GM21737 (cell line): ENCODE data around the gene AADACL3.
"Not testable (repeated sequence)": the region's sequence is repeated elsewhere in the genome, so short reads cannot be mapped to it uniquely, and the experiment has no call there.

Experiments
- ATAC-seq: cut with Tn5 transposase; IDR thresholded peaks from one replicate; pipeline ENCODE4 v1.9.1; 2021; ENCODE audit warnings: mild to moderate bottlenecking, moderate library complexity; ENCODE audit not compliant: unreplicated experiment

Gene AADACL3

DNA sequence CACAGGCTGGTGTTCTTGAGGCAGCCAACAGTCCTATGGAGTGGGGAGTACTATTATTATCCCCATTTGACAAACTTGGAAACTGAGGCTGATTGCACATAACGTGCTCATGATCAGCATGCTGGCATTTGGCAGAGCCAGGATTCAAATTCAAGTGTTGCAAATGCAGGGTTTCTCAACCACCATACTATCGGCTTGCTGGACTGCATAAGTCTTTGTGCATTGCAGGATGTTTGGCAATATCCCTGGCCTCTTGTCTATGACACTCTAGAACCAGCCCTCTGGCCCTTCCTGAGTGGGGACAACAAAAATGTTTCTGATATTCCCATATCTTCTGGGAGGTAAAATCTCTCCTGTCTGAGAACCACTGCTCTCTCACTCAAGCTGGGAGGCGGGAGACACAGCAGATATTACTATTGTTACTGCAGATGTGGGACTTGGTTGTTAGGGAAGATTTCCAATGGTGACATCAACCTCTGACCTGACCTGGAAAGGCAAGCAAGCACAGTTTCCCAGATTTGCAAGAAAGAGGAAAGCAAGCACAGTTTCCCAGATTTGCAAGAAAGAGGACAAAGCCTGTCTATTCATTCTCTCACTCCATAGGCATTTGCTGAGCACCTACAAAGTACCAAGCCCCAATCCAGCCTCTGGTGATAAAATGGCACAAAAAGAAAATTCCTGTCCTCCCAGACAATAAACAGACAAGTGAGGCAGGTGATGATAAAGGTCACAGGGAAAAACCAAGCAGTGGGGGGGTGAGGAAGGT, 1.0 kb upstream of the AADACL3 start:
- no peak for ATAC-seq

DNA sequence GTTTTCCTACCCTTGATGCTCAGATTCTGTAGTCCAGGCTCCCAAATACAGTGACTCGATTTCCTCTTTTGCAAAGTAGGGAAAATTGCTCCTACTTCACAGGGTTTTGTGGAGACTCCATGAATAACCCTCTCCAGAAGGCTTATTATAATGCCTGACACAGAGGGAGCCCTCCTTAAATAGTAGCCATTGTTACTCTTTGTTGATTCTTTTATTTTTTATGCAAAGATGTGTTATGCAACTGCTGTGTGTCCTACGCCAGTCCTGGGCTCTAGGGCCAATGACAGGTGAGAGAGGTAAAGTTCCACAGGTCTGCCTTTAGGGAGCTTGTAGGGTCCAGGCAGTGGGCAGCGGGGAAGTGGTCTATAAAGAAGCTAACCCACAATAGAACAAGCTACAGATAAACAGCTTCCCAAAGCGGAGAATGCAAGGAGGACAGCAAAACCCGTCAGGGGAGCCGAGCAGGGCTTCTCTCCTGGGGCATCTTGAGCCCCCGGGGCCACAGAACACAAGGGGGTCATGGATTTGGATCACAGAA, 1.5 kb downstream of the AADACL3 start:
- no peak for ATAC-seq

DNA sequence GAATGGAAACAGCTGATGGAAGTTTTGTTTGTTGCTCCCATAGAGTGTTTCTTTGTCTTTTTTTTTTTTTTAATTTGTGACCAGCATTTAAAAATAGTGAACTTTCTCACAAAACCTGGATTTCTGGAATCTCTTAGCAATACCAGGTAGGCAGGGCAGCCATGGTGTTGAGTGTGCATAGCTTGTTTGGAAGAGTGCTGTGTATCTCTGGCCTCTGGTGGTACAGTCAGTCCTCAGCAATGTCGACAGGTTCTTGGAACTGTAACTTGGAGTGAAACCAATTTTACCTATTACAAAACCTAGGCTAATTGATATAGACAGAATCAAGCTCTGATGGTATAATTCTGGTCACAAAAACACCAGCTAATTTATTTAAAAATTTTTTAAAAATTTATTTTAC, 6.7 kb downstream of the AADACL3 start:
- no peak for ATAC-seq

DNA sequence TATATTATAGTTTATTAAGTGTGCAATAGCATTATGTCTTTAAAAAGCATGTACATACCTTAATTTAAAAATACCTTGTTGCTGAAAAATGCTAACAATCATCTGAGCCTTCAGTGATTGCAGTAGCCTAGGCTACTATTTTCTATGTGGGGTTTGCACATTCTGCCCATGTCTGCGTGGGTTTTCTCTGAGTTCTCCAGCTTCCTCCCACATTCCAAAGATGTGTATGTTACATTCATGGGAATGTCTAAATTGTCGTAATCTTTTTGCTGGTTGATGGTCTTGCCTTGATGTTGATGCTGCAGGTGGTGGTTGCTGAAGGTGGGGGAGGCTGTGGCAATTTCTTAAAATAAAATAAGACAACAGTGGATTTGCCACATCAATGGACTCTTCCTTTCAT, 12.5 kb downstream of the AADACL3 start:
- no peak for ATAC-seq

DNA sequence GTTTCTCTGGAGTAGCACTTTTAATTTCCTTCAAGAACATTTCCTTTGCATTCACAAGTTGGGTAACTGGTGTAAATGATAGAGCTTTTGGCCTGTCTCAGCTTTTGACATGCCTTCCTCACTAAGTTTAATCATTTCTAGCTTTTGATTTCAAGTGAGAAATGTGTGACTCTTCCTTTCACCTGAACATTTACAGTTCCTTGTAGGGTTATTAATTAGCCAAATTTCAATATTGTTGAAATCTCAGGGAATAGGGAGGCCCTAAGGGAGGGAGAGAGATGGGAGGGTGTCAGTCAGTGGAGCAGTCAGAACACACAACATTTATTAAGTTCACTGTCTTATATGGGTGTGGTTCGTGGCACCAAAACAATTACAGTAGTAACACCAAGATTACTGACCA, 14.2 kb downstream of the AADACL3 start:
- ATAC-seq, result no peak

DNA sequence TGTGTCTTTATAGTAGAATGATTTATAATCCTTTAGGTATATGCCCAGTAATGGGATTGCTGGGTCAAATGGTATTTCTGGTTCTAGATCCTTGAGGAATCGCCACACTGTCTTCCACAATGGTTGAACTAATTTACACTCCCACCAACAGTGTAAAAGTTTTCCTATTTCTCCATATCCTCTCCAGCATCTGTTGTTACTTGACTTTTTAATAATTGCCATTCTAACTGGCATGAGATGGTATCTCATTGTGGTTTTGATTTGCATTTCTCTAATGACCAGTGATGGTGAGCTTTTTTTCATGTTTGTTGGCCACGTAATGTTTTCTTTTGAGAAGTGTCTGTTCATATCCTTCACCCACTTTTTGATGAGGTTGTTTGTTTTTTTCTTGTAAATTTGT, 15.2 kb downstream of the AADACL3 start:
- not testable (repeated sequence) for ATAC-seq

DNA sequence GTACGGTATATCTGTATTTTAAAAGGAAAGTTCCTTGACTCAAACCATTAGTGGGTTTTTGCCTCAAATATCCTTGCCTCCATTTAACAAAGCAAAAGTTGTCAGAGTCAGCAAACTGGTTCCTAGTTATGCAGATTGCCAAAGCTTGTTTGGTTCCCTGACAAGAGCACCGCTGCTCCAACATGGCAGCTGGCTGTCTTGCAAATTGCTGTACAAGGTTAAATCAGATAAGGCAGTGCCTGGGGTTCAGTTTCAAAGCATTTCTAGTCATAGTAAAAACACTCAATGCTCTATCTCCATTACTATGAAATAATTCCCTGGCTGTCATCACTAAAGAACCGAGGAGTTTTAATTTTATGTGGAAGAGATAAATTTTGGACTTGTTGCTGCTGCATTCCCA, 18.7 kb downstream of the AADACL3 start:
- ATAC-seq, result no peak

DNA sequence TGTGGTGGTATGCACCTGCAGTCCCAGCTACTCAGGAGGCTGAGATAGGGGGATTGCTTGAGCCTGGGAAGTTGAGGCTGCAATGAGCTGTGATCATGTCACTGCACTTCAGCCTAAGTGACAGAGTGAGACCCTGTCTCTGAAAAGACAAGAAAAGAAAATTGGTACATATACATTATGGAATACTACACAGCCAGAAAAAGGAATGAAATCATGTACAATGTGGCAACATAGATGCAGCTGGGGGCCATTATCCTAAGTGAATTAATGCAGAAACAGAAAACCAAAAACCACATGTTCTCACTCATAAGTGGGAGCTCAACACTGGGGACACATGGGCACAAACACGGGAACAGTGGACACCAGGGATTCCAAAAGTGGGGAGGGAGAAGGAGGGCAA, 23.0 kb downstream of the AADACL3 start:
- ATAC-seq, result no peak

DNA sequence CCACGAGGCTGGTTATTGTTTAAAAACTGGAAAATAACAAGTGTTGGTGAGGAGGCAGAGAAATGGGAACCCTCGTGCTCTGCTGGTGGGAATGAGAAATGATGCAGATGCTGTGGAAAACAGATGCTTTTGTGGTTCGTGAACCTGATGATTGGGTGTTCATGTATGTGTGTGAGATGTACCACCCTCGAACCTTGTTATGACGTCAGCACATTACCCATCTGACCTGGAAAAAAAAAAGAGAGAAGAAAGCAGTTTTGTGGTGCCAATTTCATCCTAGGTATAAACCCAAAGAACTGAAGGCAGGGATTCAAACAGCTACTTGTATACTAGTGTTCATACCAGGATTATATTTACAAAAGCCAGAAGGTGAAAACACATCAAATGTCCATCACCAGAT, 23.7 kb downstream of the AADACL3 start:
- no peak for ATAC-seq

DNA sequence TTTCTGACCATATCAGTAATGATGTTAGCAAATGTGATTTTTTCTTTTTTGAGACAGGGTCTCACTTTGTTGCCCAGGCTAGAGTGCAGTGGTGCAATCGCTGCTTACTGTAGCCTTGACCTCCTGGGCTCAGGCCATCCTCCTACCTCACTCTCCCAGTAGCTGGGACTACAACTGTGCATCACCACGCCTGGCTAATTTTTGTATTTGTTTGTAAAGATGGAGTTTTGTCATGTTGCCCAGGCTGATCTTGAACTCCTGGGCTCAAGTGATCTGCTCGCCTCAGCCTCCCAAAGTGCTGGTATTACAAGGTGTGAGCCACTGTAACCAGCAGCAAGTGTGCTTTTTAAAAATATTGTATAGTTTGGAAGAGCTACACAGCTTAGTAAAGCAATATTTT, 26.0 kb downstream of the AADACL3 start:
- no peak for ATAC-seq

DNA sequence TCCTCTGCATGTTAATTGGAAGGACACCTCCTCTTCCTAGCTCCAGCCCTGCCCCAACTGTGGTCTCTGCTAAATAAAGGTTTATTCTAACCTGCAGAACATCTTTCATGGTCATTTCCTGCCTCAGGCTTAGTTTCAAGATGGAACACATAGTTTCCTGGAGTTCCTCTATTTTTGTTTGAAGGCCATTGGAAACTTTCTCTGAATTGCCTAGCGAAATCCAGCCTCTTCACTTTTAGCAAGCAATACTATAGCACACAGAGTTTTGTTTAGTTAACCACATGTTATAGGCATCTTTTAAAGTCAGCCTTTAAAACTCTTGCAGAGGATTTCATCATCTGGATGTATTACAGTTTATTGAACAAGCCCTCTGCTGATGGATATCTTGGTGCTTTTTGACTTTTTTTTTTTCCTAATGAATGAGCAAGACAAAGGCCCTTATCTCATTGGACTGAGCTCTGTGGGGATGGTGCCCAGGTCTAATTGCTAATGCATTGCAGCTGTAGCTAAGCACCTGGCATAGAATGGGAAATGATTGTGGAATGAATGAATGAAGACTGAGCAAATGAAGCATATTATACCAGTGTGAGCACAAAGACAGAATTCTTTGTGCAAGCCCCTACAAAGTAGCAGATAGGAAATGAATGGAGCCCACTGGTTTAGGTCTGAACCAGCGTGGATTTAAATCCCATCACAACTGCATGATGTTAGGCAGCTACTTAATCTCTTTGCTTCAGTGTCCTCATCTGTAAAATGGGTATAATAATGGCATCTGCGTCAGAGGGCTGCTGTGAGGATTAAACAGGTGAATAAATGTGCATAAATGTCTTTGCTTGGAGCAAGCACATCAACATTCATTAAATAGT, 29.4 kb downstream of the AADACL3 start:
- no peak for ATAC-seq

DNA sequence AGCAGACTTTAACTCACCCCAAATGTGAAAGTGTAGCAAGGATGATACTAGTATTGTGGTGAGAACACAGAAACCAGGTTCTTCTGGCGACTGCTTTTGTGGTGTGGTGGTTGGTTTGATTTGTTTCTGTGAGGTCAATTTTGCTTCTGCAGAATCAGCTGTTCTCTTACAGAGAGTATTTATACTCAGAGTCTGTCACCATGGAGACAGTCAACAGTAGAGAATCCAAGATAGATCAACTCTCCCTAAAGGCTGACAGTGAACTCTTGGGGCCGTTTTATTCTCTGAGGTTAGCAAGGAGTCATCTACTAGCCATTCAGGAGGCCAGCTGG, 30.0 kb downstream of the AADACL3 start, which contains the start of gene CFAP107:
Gene CFAP107, plus strand, starts transcription at position 209 of the 332 bp plus-strand sequence. CDS start 231 bp downstream, outside the sequence.
- no peak for ATAC-seq

DNA sequence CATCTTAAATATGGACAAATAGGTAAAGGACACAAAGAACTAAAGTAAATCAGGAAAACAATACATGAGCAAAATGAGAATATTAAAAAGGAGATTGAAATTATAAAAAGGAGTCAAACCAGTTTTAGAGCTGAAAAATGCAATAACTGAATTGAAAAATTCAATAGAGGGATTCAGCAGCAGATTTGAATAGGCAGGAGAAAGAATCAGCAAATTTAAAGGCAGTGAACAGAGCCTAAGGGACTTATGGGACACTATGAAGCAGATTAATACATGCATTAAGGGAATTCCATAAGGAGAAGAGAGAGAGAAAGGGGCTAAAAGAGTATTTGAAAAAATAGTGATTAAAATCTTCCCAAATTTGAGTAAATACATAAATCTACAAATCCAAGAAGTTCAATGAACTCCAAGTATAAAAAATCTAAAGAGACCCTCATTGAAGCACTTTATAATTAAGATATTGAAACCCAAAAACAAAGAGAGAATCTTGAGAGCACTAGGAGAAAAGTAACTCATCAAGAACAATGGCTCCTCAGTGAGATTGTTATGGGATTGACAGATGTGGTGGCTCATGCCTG, 33.0 kb downstream of the AADACL3 start:
- no peak for ATAC-seq

DNA sequence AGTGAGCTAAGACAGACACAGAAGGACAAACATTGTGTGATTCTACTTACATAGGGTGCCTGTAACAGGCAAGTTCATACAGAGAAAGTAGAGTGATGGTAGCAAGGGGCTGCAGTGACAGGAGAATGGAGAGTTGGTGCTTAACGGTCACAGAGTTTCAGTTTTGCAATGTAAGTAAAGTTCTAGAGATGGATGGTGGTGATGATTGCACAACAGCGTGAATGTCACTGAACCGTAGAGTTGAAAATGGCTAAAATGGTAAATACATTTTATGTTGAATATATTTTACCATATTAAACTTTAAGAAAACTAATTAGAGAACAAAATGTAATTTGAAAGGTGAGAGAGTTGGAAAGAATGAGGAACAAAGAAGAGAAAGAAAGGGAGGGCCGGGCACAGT, 38.8 kb downstream of the AADACL3 start:
- ATAC-seq, result no peak

DNA sequence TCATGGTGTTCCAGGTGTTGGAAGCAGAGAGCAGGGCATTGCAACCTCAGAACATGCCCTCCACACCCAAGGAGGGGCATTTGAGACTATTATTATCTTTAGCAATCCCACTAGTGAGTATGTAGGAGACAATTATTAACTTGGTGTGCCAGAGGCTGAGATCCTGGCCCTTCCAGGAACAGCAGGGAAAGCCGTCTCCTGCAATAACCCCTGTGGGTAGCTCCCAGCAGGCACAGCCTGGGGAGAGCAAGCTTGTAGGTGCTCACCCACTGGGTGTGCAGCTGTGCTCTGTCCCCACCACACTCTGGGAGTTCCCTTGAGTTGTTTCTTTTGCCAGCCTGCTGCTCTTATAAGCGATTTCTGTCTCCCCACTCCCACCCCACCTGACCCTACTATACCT, 40.4 kb downstream of the AADACL3 start:
- ATAC-seq, result no peak

DNA sequence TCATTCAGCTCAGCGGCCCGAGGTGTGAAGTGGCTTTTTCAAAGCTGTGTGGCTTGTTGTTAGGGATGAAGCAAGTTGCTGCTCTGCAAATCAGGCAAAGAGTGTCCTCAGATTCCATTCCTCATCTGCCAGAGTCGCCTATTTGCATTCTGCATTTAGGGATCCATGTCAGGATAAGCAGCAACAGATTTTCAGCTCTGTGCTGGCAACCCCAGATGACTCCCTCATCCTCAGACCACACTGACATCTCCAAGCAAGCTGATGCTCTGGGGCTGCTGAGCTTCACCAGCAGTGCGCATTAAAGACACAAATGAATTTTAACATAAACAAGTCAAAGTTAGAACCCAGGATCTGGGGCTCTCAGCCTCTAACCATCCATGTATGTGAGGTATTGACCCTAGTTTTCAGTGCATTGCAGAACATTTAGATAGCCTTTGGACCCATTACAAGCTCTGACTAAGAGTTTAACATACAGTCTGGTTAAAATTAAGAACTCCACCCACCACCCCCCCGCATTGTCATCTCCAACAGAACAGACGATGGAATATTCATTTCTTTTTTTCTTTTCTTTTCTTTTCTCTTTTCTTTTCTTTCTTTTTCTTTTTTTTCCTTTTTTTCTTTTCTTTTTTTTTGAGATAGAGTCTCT, 41.0 kb downstream of the AADACL3 start:
- no peak for ATAC-seq

DNA sequence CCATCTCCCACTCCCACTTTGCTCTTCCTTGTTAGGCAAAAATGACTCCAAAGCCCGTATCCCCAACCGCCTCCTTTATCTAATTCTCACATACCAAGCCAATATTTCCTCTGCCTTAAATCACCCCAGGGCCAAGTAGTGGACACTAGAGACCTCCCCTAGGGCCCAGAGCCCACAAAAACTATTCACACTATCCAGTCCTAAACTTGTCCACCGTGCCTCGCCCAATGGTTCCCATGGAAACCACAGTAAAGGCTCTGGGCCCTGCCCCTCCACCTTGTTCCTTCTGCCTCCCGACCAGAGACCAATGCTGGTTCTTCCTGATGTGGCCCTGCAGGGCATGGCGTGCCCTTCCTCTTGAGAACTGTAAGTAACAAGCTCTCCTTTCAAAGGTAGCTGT, 41.9 kb downstream of the AADACL3 start:
- ATAC-seq, result no peak

DNA sequence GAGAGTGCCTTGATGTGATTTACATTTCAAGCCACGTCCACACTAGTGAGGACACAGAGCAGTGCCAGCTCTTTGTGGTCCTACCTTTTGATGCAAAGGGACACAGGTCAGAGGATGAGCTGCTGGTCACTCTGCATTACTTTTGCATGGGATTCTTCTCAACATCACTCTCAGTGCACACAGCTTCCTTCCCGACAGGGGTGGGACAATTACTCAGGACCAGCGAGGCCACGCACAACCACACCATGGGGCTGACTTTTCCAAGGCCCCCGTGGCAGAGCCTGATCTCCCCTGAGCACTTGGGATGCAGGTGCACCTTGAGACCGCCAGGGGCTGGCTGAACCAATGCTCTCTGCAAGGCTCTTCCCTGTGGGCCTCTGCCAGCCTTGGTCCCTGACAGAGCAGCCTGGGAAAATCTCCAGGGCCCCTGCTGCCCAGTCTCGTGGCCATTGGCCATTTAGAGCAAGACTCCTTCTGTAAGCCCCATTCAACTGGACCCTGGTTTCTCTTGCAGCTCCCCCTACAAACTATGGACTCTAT, 44.4 kb downstream of the AADACL3 start:
- no peak for ATAC-seq

DNA sequence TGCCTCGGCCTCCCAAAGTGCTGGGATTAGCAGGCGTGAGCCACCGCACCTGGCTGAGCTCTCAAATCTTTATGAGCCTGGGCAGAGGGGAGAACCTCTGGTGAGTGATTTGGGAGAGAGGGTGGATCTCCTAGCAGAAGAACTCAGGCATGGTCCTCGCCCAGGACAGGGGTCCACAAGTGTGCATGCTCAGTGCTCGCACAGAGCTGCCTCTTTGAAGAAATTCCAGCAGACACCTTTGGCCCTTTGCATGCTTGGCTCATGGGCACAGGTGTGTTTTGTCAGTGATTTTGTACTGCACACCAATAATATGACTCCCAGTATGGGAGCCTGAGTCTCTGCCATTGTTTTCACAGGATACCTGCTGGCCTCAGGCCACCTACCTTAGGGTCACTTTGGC, 45.9 kb downstream of the AADACL3 start:
- no peak for ATAC-seq

DNA sequence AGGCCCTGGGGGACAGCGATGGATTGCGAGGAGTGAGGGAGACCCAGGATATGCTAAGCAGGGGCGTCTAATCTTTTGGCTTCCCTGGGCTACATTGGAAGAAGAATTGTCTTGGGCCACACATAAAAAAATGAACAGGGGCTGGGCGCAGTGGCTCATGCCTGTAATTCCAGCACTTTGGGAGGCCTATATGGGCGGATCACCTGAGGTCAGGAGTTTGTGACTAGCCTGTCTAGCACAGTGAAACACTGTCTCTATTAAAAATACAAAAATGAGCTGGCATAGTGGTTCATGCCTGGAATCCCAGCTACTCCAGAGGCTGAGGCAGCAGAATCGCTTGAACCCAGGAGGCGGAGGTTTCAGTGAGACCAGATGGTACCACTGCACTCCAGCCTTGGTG, 46.9 kb downstream of the AADACL3 start:
- no peak for ATAC-seq

DNA sequence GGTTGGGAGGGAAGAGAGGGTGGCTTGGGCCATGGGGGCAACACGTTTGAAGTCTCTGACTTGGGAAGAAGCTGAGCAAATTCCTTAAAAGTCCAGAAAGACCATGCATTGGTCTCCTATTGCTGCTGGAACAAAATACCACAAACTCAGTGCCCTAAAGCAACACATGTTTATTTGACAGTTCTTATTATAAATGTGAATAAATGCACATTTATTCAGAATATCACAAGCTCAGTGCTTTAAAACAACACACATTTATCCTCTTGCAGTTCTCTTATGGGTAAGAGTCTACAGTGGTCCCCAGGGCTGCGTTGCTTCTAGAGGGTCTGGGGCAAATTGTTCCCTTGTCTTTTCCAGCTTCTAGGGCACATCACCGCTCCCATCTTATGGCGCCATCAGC, 47.6 kb downstream of the AADACL3 start:
- no peak for ATAC-seq
